ENCODE measurements around the gene LDLRAD4.

Gene LDLRAD4

GRCh38 chr18:13218368-13218991 lies at the start of gene LDLRAD4:
LDLRAD4 (plus strand) TSS chr18:13218760.
- DNase-seq = peak; percentile 81

GRCh38 chr18:13173578-13174145 lies 44.9 kb upstream of the LDLRAD4 start:
- DNase-seq = no peak

GRCh38 chr18:13175266-13175665 lies 43.3 kb upstream of the LDLRAD4 start:
- DNase-seq = no peak

- DNase-seq = no peak
Measured at GRCh38 chr18:13175754-13176210, 42.8 kb upstream of the LDLRAD4 start.

- DNase-seq = no peak
Measured at GRCh38 chr18:13176847-13177246, 41.7 kb upstream of the LDLRAD4 start.

- DNase-seq = no peak
Measured at GRCh38 chr18:13178197-13178596, 40.4 kb upstream of the LDLRAD4 start.

GRCh38 chr18:13178976-13179375 lies 39.6 kb upstream of the LDLRAD4 start:
- peak; percentile 33 for DNase-seq

GRCh38 chr18:13179566-13180113 lies 38.9 kb upstream of the LDLRAD4 start:
- DNase-seq = no peak

GRCh38 chr18:13180614-13181375 lies 37.8 kb upstream of the LDLRAD4 start:
- DNase-seq = no peak

GRCh38 chr18:13181765-13182164 lies 36.8 kb upstream of the LDLRAD4 start:
- DNase-seq = no peak

GRCh38 chr18:13183359-13183758 lies 35.2 kb upstream of the LDLRAD4 start:
- no peak for DNase-seq

- DNase-seq = no peak
Measured at GRCh38 chr18:13183790-13184189, 34.8 kb upstream of the LDLRAD4 start.

GRCh38 chr18:13184396-13184795 lies 34.2 kb upstream of the LDLRAD4 start:
- no peak for DNase-seq

- no peak for DNase-seq
Measured at GRCh38 chr18:13185675-13186198, 32.8 kb upstream of the LDLRAD4 start.

GRCh38 chr18:13186687-13187086 lies 31.9 kb upstream of the LDLRAD4 start:
- DNase-seq = no peak

- DNase-seq = no peak
Measured at GRCh38 chr18:13187498-13187897, 31.1 kb upstream of the LDLRAD4 start.

- DNase-seq = peak; percentile 56
Measured at GRCh38 chr18:13191031-13191430, 27.5 kb upstream of the LDLRAD4 start.

GRCh38 chr18:13191779-13192178 lies 26.8 kb upstream of the LDLRAD4 start:
- peak; percentile 50 for DNase-seq

- no peak for DNase-seq
Measured at GRCh38 chr18:13192970-13193369, 25.6 kb upstream of the LDLRAD4 start.

GRCh38 chr18:13194239-13194638 lies 24.3 kb upstream of the LDLRAD4 start:
- no peak for DNase-seq

- DNase-seq = no peak
Measured at GRCh38 chr18:13198701-13199100, 19.9 kb upstream of the LDLRAD4 start.

- DNase-seq = no peak
Measured at GRCh38 chr18:13199169-13199568, 19.4 kb upstream of the LDLRAD4 start.

- no peak for DNase-seq
Measured at GRCh38 chr18:13201292-13201691, 17.3 kb upstream of the LDLRAD4 start.

GRCh38 chr18:13202571-13202970 lies 16.0 kb upstream of the LDLRAD4 start:
- DNase-seq = no peak
